DND-41 (cell line): Measurements from ENCODE around the gene BMPER.

Source experiments
- EZH2 ChIP-seq: IDR thresholded peaks from 3 replicates; pipeline ENCODE4 v1.6.1; 2012; ENCODE audit warnings: borderline replicate concordance, low read depth, mild to moderate bottlenecking, moderate library complexity, low read length, inconsistent platforms; ENCODE audit not compliant: severe bottlenecking
- TF ChIP-seq, protein P1 (sequence below): IDR thresholded peaks from 2 replicates; pipeline ENCODE4 v1.5.1; 2012; ENCODE audit warnings: borderline replicate concordance, low read length, moderate library complexity, mild to moderate bottlenecking; ENCODE audit not compliant: poor library complexity, severe bottlenecking; ENCODE audit errors: extremely low read depth

DNA sequence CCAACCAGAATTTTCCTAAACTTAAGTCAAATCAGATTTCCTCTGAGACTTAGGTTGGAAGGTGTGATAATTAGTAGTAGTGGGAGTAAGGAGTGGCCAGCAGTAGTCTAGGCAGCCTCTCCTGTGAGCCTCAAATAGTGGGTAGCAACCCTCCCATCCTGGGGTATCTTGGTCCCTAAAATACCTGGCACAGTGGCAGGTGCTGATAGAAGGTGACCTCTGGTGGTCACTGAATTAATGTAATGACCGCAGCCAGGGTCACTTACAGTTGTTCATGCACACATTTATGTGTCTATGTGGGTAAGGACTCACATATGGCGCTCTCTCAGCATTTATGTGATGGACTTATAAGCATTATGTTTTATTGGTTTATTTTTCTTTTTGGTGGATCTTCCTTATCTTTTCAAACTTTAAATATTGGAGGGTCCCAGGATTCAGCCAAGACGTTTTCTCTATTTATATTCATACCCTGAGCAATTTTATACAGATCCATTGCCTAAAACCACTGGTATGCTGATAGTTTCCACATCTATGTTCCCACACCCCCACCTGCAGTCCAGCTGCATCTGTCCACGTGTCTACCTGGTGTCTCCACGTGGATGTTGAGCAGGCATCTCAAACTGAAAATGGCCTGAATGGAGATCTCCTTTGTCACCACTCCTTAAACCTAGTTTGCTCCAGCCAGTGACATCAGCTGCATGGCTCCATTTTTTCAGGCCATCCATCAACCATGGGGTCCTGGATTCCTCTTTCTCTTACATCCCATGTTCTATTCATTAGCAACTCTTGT, 18.3 kb downstream of the BMPER start:
- no peak for TF ChIP-seq EZH2
- TF ChIP-seq, protein P1, sequence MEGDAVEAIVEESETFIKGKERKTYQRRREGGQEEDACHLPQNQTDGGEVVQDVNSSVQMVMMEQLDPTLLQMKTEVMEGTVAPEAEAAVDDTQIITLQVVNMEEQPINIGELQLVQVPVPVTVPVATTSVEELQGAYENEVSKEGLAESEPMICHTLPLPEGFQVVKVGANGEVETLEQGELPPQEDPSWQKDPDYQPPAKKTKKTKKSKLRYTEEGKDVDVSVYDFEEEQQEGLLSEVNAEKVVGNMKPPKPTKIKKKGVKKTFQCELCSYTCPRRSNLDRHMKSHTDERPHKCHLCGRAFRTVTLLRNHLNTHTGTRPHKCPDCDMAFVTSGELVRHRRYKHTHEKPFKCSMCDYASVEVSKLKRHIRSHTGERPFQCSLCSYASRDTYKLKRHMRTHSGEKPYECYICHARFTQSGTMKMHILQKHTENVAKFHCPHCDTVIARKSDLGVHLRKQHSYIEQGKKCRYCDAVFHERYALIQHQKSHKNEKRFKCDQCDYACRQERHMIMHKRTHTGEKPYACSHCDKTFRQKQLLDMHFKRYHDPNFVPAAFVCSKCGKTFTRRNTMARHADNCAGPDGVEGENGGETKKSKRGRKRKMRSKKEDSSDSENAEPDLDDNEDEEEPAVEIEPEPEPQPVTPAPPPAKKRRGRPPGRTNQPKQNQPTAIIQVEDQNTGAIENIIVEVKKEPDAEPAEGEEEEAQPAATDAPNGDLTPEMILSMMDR: no peak
